ENCODE measurements around the gene PRKD2. TPM values are rescaled to one million over a fixed set of nuclear protein-coding genes. Genes with fewer than 3 reads are reported as not detected.
A peak's percentile ranks its signal among the peaks of the same experiment; 100 is the strongest.

The PRKD2 gene
- polyA plus RNA-seq, 1 donor from 2014 or later = 8.0 TPM

DNA sequence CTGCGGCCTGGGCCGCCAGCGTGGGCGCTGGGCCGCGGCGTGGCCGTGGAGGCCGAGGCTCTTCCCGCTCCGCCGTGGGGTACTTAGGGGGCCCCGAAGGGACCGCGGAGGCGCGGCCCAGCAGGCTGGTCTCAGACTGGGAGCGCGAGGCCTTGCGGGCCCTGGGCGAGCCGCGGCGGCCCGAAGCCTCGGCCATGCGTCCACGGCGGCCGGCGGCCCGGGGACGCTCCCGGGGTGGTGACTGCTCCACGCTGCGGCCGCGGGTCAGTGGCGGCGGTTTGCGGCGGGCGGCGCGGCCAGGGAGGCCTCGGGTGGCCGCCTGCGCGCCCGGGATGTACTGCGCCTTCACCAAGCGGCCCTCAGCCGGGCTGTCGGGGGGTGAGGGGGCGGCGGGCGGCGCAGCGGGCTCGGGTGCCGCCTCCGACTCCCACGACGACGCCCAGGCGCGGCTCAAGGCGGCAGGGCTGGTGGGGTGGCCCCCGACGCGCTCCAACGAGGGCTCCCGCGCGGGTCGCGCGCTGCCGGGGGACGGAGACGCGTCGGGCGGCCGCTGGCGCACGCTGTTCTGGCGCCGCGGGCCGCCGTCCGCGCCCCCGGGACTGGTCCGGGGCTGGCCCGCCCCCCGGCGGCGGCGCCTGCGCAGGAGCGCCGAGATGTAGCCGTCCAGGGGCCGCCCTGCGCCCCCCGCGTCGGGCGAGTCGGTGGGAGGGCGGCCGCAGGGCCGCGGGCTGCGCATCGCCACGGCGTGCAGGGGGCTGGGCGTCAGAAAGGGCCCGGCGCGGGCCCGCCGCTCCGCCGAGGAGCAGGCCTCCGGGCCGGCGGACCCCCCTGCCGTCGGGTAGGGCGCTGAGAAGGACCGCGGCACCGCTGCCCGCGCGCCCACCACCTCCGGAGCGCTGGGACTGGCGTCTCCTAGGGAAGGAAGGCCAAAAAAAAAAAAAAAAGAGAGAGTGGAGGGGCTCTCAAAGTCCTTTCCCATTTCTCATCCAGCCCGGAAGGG lies 67.7 kb downstream of the PRKD2 start:
- H3K9me3 ChIP-seq (ENCODE audit: low read length) = no peaks in the 10 kb centered on the region
- no peaks in the 10 kb centered on the region for H3K9me2 ChIP-seq (ENCODE audit: insufficient read depth, low read length)
- no peak overlapping the region for H3K4me3 ChIP-seq (ENCODE audit: low read length)
- H3K36me3 ChIP-seq (ENCODE audit: insufficient read depth, low read length) = no peaks in the 10 kb centered on the region
- H3K79me2 ChIP-seq (replicated peaks; ENCODE audit: insufficient read depth, low read length) = no peaks in the 10 kb centered on the region
- H3K27ac ChIP-seq (ENCODE audit: low read length) = no peak overlapping the region
- peaks cover 14% of the 10 kb centered on the region for H3K27me3 ChIP-seq (ENCODE audit: insufficient read depth, low read depth, low read length)
- H3K4me2 ChIP-seq (ENCODE audit: low read length) = no peak overlapping the region
- no peak overlapping the region for H2AFZ ChIP-seq (ENCODE audit: low read depth, low read length)
- TF ChIP-seq EP300 (conservative IDR thresholded peaks at IDR 0.05; ENCODE audit: poor library complexity, severe bottlenecking) = no peak
- no peak for TF ChIP-seq MXI1 (conservative IDR thresholded peaks at IDR 0.05; ENCODE audit: poor library complexity, severe bottlenecking)
- no peak for TF ChIP-seq TAF1 (IDR thresholded peaks at IDR 0.05; ENCODE audit: low read depth)
- no peak for TF ChIP-seq SMC3 (conservative IDR thresholded peaks at IDR 0.05; ENCODE audit: poor library complexity)
- no peak for TF ChIP-seq EZH2 (IDR thresholded peaks at IDR 0.05; ENCODE audit: borderline replicate concordance, insufficient read depth, low read length, poor library complexity, severe bottlenecking)
- no peak for TF ChIP-seq RAD21 (conservative IDR thresholded peaks at IDR 0.05)
- H4K20me1 ChIP-seq (ENCODE audit: insufficient read depth) = no peaks in the 10 kb centered on the region
- no peaks in the 10 kb centered on the region for H3F3A ChIP-seq (ENCODE audit: insufficient read depth, low read length, poor library complexity, severe bottlenecking)
- H3K9ac ChIP-seq (ENCODE audit: low read length) = no peak overlapping the region

GRCh38 chr19:46648060-46648960 lies 68.6 kb downstream of the PRKD2 start:
- H3K27me3 ChIP-seq (ENCODE audit: insufficient read depth, low read depth, low read length) = peaks cover 14% of the 10 kb centered on the region
- H3K9me3 ChIP-seq (ENCODE audit: low read length) = no peaks in the 10 kb centered on the region
- no peak overlapping the region for H3K9ac ChIP-seq (ENCODE audit: low read length)
- H4K20me1 ChIP-seq (ENCODE audit: insufficient read depth) = no peaks in the 10 kb centered on the region
- H2AFZ ChIP-seq (ENCODE audit: low read depth, low read length) = no peak overlapping the region
- H3K36me3 ChIP-seq (ENCODE audit: insufficient read depth, low read length) = no peaks in the 10 kb centered on the region
- H3K79me2 ChIP-seq (replicated peaks; ENCODE audit: insufficient read depth, low read length) = no peaks in the 10 kb centered on the region
- no peaks in the 10 kb centered on the region for H3F3A ChIP-seq (ENCODE audit: insufficient read depth, low read length, poor library complexity, severe bottlenecking)
- no peaks in the 10 kb centered on the region for H3K9me2 ChIP-seq (ENCODE audit: insufficient read depth, low read length)
- no peak overlapping the region for H3K27ac ChIP-seq (ENCODE audit: low read length)
- H3K4me3 ChIP-seq (ENCODE audit: low read length) = no peak overlapping the region
- H3K4me2 ChIP-seq (ENCODE audit: low read length) = no peak overlapping the region
- peak; percentile 6 for TF ChIP-seq POLR2AphosphoS5 (IDR thresholded peaks at IDR 0.05)
- TF ChIP-seq, protein P1, sequence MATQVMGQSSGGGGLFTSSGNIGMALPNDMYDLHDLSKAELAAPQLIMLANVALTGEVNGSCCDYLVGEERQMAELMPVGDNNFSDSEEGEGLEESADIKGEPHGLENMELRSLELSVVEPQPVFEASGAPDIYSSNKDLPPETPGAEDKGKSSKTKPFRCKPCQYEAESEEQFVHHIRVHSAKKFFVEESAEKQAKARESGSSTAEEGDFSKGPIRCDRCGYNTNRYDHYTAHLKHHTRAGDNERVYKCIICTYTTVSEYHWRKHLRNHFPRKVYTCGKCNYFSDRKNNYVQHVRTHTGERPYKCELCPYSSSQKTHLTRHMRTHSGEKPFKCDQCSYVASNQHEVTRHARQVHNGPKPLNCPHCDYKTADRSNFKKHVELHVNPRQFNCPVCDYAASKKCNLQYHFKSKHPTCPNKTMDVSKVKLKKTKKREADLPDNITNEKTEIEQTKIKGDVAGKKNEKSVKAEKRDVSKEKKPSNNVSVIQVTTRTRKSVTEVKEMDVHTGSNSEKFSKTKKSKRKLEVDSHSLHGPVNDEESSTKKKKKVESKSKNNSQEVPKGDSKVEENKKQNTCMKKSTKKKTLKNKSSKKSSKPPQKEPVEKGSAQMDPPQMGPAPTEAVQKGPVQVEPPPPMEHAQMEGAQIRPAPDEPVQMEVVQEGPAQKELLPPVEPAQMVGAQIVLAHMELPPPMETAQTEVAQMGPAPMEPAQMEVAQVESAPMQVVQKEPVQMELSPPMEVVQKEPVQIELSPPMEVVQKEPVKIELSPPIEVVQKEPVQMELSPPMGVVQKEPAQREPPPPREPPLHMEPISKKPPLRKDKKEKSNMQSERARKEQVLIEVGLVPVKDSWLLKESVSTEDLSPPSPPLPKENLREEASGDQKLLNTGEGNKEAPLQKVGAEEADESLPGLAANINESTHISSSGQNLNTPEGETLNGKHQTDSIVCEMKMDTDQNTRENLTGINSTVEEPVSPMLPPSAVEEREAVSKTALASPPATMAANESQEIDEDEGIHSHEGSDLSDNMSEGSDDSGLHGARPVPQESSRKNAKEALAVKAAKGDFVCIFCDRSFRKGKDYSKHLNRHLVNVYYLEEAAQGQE (IDR thresholded peaks at IDR 0.05; ENCODE audit: borderline replicate concordance) = no peak
